AG04450 (cell line): ENCODE data around the gene NCBP3. TPM values are rescaled to one million over a fixed set of nuclear protein-coding genes. Genes with fewer than 3 reads are reported as not detected.

Source experiments
- CTCF ChIA-PET: fragments of 300-600, 350-600 bp; formaldehyde crosslinking; extraction: SDS; loops from one replicate; lab custom pipeline; 2022; ENCODE audit warnings: antibody characterized with exemption, inconsistent platforms; lab: Charles Lee
- POLR2A ChIA-PET: fragments of 350-600 bp; formaldehyde crosslinking; extraction: SDS; loops from one replicate; lab custom pipeline; 2021; ENCODE audit warnings: antibody characterized with exemption, inconsistent platforms; lab: Yijun Ruan, JAX
- DNase-seq: peaks from one replicate; pipeline ENCODE4 v3.0.0-alpha.2; 2011; ENCODE audit warnings: low read depth, low spot score
- H3K27ac ChIP-seq: one replicate; pipeline ENCODE4 v1.5.1; 2012; ENCODE audit warnings: low read depth, low read length, control low read depth
- H3K27me3 ChIP-seq: one replicate; pipeline ENCODE4 v1.6.0; 2012; ENCODE audit warnings: low read length; ENCODE audit not compliant: control insufficient read depth, insufficient read depth
- H3K4me3 ChIP-seq: 2 replicates; pipeline ENCODE4 v1.5.1; 2011; ENCODE audit warnings: mild to moderate bottlenecking, low read depth, low read length, control low read depth
- H3K9me3 ChIP-seq: 2 replicates; pipeline ENCODE4 v1.5.1; 2012; ENCODE audit warnings: low read length; ENCODE audit not compliant: control insufficient read depth, insufficient read depth
- polyA minus RNA-seq: library from RNA; depleted of rRNA, polyadenylated mRNA; stranded (reverse); fragments of >200 nt; gene quantifications from 2 replicates; pipeline ENCODE4 v1.2.3, GENCODE V29; 2011; rRNA and poly(A)+ RNA removed
- polyA plus RNA-seq: library from polyadenylated mRNA; depleted of rRNA; stranded (reverse); fragments of >200 nt; gene quantifications from 2 replicates; pipeline ENCODE4 v1.2.3, GENCODE V29; 2011; rRNA removed
- TF ChIP-seq, protein P1 (sequence below): IDR thresholded peaks from 2 replicates; pipeline ENCODE4 v1.5.1; 2011; ENCODE audit warnings: low read depth, low read length, control low read depth, inconsistent platforms

The NCBP3 gene
- polyA plus RNA-seq = 19.4 and 28.5 TPM in 2 replicates
- polyA minus RNA-seq = 10.6 and 16.9 TPM in 2 replicates

- DNase-seq = peak; percentile 76
- peaks cover 5% of the 10 kb centered on the region for H3K27me3 ChIP-seq
- peaks cover 4% of the 10 kb centered on the region; the same call in 1 of the 2 replicates for H3K9me3 ChIP-seq
- TF ChIP-seq, protein P1, sequence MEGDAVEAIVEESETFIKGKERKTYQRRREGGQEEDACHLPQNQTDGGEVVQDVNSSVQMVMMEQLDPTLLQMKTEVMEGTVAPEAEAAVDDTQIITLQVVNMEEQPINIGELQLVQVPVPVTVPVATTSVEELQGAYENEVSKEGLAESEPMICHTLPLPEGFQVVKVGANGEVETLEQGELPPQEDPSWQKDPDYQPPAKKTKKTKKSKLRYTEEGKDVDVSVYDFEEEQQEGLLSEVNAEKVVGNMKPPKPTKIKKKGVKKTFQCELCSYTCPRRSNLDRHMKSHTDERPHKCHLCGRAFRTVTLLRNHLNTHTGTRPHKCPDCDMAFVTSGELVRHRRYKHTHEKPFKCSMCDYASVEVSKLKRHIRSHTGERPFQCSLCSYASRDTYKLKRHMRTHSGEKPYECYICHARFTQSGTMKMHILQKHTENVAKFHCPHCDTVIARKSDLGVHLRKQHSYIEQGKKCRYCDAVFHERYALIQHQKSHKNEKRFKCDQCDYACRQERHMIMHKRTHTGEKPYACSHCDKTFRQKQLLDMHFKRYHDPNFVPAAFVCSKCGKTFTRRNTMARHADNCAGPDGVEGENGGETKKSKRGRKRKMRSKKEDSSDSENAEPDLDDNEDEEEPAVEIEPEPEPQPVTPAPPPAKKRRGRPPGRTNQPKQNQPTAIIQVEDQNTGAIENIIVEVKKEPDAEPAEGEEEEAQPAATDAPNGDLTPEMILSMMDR = peak; percentile 84
- ChIA-PET POLR2A (interaction anchor here (0.6 to 1.9 kb wide), 6 partner anchors 9 to 115 kb away, joined by 3 to 11 read pairs (median 4); no protein-coding TSS in a partner anchor), CTCF (interaction anchor here (0.6 to 6.1 kb wide), 48 partner anchors 9 to 1762 kb away, joined by 3 to 109 read pairs (median 4); partner anchors contain the start of genes ATP2A3, HASPIN and ITGAE)
- peak within 1 kb of the TSS; percentile 81 for H3K4me3 ChIP-seq
- H3K27ac ChIP-seq = peak within 1 kb of the TSS; percentile 68
These were observed at the start of gene NCBP3 for GRCh38 chr17:3845621-3846436. Gene NCBP3, minus strand, starts transcription at chr17:3846246. Its CDS starts 23 bp downstream, at chr17:3846223.

DNA sequence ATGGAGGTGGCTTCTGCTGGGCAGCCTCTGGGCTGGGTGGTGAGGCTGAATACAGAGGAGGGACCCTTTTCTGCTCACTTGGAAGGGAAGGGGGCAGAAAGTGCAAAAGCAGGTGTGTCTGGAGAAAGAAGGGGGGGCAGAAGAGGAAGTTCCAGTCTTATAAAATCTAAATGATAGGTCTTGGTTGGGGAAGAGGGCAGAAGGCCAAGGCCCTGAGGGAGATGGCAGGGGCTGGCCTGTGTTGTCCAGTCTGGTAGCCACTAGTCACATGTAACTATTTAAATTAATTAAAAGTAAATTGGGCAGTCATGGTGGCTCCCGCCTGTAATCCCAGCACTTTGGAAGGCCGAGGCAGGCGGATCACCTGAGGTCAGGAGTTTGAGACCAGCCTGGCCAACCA, 49.3 kb upstream of the NCBP3 start:
- ChIA-PET POLR2A (interaction anchor here (1.3 kb wide), 2 partner anchors 172 to 248 kb away, joined by 3 read pairs; partner anchors contain the start of genes CYB5D2 and ZZEF1), CTCF (interaction anchor here (1.6 kb wide), 1 partner anchor 18 kb away, joined by 11 read pairs; no protein-coding TSS in a partner anchor)
- Histone ChIP-seq H3K9me3 (no peaks in the 10 kb centered on the region; the same call in 1 of the 2 replicates), H3K4me3 (no peak overlapping the region), H3K27ac (no peak overlapping the region), H3K27me3 (no peaks in the 10 kb centered on the region)
- TF ChIP-seq, protein P1 = no peak
- no peak for DNase-seq

DNA sequence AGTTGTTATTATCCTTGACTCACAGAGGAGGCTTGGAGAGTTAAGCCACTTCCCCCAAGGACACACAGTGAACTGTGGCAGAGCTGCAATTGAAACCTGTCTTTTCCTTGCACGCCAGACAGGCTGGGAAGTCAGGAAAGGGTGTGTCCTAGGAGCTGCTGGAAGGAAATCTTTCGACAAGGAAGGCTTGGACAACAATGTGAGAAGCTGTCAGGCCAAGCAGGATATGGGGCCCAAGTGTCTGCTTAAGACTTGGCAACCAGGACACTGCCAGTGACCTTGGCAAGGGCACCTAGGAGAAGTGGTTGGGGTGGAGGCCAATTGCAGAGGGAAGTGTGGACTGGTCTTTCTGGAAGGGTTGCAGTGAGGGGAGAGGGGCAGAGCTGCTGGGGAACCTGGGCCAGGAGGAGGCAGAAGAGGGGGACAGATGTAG, 48.9 kb upstream of the NCBP3 start:
- TF ChIP-seq, protein P1 = no peak
- DNase-seq = no peak
- Histone ChIP-seq H3K27me3 (no peaks in the 10 kb centered on the region), H3K4me3 (no peak overlapping the region), H3K9me3 (no peaks in the 10 kb centered on the region; the same call in 1 of the 2 replicates), H3K27ac (no peak overlapping the region)
- ChIA-PET CTCF (interaction anchor here (1.6 kb wide), 1 partner anchor 19 kb away, joined by 11 read pairs; no protein-coding TSS in a partner anchor), POLR2A (interaction anchor here (1.3 kb wide), 2 partner anchors 172 to 248 kb away, joined by 3 read pairs; partner anchors contain the start of genes CYB5D2 and ZZEF1)

- no peaks in the 10 kb centered on the region for H3K27me3 ChIP-seq
- ChIA-PET POLR2A (interaction anchor here (1.3 kb wide), 1 partner anchor 171 kb away, joined by 3 read pairs; no protein-coding TSS in a partner anchor), CTCF (interaction anchor here (0.9 to 1.6 kb wide), 3 partner anchors 19 to 48 kb away, joined by 3 to 11 read pairs (median 6); partner anchors contain the start of gene NCBP3)
- H3K4me3 ChIP-seq = no peak overlapping the region
- DNase-seq = no peak
- TF ChIP-seq, protein P1 = no peak
- no peaks in the 10 kb centered on the region; the same call in 1 of the 2 replicates for H3K9me3 ChIP-seq
- H3K27ac ChIP-seq = no peak overlapping the region
These were observed 48.1 kb upstream of the NCBP3 start for GRCh38 chr17:3894188-3894587.
